Stomach (tissue), 4 donors: ENCODE measurements around the gene FBXL19.

Source experiments
- POLR2A ChIP-seq, 4 donors: fragments of 450-650 bp; IDR thresholded peaks; one replicate each; pipeline ENCODE4 v1.6.1; 2016; ENCODE audit warnings: antibody characterized with exemption in 4 of 4, control low read depth in 2 of 4, mild to moderate bottlenecking in 1 of 4, moderate library complexity in 1 of 4
- POLR2AphosphoS5 ChIP-seq, 3 donors: sonication (generic); formaldehyde crosslinking; IDR thresholded peaks; one replicate each; pipeline ENCODE4 v1.6.1; 2016; ENCODE audit warnings: antibody characterized with exemption in 3 of 3
- TF ChIP-seq, protein P1 (sequence below), 7 experiments: fragments of 450-650 bp in 4 of 7; fragments of 200-600 bp in 3 of 7; sonication (generic) in 3 of 7; IDR thresholded peaks; one replicate each; pipeline ENCODE4 v1.5.1; 2016 to 2019; ENCODE audit warnings: antibody characterized with exemption in 7 of 7, control low read depth in 2 of 7, mild to moderate bottlenecking in 1 of 7

- TF ChIP-seq, protein P1, sequence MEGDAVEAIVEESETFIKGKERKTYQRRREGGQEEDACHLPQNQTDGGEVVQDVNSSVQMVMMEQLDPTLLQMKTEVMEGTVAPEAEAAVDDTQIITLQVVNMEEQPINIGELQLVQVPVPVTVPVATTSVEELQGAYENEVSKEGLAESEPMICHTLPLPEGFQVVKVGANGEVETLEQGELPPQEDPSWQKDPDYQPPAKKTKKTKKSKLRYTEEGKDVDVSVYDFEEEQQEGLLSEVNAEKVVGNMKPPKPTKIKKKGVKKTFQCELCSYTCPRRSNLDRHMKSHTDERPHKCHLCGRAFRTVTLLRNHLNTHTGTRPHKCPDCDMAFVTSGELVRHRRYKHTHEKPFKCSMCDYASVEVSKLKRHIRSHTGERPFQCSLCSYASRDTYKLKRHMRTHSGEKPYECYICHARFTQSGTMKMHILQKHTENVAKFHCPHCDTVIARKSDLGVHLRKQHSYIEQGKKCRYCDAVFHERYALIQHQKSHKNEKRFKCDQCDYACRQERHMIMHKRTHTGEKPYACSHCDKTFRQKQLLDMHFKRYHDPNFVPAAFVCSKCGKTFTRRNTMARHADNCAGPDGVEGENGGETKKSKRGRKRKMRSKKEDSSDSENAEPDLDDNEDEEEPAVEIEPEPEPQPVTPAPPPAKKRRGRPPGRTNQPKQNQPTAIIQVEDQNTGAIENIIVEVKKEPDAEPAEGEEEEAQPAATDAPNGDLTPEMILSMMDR (IDR thresholded peaks at IDR 0.05) = no peak
- TF ChIP-seq POLR2AphosphoS5 (IDR thresholded peaks at IDR 0.05) (no peak), POLR2A (IDR thresholded peaks at IDR 0.05) (no peak)
Observed at GRCh38 chr16:30901201-30902028, 22.0 kb upstream of the FBXL19 start.
